Transverse colon (tissue), 4 donors: ENCODE data around the gene HLA-A.

ENCODE experiments used
- POLR2A ChIP-seq: fragments of 450-650 bp; IDR thresholded peaks from one replicate; pipeline ENCODE4 v1.6.1; 2016; ENCODE audit warnings: antibody characterized with exemption, mild to moderate bottlenecking, moderate library complexity
- POLR2AphosphoS5 ChIP-seq, 3 donors: sonication (generic); formaldehyde crosslinking; IDR thresholded peaks; one replicate each; pipeline ENCODE4 v1.6.1; 2016; ENCODE audit warnings: antibody characterized with exemption in 3 of 3
- TF ChIP-seq, protein P1 (sequence below), 5 experiments: fragments of 200-600 bp in 3 of 5; fragments of 450-650 bp in 2 of 5; sonication (generic) in 3 of 5; IDR thresholded peaks; 1 replicate in 2 of 5; 2 replicates in 3 of 5; pipeline ENCODE4 v1.5.1; 2016 to 2017; ENCODE audit warnings: antibody characterized with exemption in 5 of 5, inconsistent platforms in 3 of 5, mild to moderate bottlenecking in 2 of 5, moderate library complexity in 1 of 5

DNA sequence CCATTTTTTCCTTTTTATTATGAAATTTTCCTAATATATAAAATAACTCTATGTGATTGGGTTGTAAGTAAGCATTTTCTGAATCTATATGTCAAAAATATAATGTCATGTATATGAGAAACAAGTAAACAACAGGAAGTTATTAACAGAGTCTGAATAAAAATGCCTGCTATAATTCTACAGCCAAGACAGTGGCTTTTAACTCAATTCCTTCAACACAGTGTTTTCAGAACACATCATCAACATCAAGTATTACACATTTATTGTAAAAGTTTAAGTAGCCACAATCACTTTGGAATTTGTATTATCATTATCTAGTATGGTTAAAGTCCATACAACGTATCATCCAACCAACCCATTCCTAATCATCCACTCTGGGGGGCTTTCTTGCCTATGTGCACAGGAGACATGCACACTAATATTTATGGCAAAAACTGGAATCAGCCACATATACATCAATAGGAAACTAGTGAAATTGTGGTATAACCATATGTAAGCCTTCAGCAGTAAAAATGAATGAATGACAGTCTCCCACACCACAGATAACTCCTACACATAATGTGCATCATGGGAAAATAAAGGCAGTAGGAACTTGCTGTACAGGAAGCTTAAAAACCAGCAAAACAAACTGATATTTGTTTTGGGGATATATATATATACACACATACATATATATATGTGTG lies 6.9 kb upstream of the HLA-A start:
- TF ChIP-seq, protein P1, sequence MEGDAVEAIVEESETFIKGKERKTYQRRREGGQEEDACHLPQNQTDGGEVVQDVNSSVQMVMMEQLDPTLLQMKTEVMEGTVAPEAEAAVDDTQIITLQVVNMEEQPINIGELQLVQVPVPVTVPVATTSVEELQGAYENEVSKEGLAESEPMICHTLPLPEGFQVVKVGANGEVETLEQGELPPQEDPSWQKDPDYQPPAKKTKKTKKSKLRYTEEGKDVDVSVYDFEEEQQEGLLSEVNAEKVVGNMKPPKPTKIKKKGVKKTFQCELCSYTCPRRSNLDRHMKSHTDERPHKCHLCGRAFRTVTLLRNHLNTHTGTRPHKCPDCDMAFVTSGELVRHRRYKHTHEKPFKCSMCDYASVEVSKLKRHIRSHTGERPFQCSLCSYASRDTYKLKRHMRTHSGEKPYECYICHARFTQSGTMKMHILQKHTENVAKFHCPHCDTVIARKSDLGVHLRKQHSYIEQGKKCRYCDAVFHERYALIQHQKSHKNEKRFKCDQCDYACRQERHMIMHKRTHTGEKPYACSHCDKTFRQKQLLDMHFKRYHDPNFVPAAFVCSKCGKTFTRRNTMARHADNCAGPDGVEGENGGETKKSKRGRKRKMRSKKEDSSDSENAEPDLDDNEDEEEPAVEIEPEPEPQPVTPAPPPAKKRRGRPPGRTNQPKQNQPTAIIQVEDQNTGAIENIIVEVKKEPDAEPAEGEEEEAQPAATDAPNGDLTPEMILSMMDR (IDR thresholded peaks at IDR 0.05): no peak
- TF ChIP-seq POLR2A (no peak), POLR2AphosphoS5 (IDR thresholded peaks at IDR 0.05) (no peak)
